GM21390 (cell line): Measurements from ENCODE around the gene KMT5C.

Experiments used
- ATAC-seq: cut with Tn5 transposase; IDR thresholded peaks from one replicate; pipeline ENCODE4 v1.9.1; 2021; ENCODE audit not compliant: unreplicated experiment

KMT5C gene

DNA sequence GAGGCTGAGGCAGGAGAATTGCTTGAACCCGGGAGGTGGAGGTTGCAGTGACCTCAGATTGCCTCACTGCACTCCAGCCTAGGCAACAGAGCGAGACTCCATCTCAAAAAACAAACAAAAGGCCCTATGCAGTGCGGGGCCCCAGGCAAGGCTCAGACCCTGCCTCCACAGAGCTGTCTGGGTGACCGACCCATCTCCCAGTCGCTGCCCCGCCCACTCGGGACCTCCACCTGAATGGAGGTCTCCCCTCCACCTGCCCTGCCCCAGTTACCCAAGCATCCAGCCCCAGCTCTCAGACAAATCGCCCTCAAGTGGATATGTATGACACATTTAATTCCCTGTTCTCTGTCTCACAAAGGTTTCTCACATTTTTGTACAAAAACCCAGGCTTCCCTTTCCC, 25.6 kb downstream of the KMT5C start:
- no peak for ATAC-seq

DNA sequence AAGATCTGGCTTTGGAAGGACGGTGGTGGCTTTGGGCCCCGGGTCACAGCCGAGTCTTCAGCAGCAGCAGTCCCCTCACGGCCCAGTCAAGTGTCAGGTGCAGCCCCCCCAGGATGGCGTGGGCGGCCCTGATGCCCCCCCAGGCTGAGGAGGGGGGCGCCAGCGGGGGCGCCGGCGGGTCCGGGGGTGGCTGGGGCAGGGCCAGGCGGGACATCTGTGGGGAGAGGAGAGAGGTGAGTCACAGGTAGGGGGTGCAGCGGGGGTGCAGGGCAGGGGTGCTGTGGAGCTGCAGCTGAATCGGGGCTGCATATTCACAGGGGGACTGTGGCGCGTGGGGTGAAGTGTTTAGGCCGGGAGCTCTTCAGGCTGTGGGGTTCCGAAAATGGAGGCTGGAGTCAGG, 26.3 kb downstream of the KMT5C start:
- no peak for ATAC-seq

- no peak for ATAC-seq
Observed at GRCh38 chr19:55366790-55367189, 27.1 kb downstream of the KMT5C start.

DNA sequence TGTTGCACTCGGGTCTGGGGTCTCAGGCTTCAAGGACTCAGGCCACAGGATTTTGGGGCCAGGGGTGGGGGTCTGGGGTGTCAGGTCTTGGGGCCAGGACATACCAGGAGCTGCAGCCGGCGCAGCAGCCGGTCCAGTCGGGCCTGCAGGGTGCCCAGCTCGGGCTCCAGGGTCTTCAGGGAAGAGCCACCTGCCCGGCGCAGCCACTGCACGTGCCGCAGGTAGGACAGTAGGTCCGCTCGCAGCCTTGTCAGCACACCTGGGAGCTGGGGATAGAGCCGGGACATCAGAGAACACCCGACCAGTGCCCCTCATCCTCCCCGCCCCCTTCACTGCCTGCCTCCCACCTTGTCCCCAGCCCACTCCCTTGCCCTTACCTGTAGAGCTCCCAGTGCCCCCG, 28.4 kb downstream of the KMT5C start:
- no peak for ATAC-seq

GRCh38 chr19:55368701-55369563, 29.3 kb downstream of the KMT5C start:
- ATAC-seq, result no peak

DNA sequence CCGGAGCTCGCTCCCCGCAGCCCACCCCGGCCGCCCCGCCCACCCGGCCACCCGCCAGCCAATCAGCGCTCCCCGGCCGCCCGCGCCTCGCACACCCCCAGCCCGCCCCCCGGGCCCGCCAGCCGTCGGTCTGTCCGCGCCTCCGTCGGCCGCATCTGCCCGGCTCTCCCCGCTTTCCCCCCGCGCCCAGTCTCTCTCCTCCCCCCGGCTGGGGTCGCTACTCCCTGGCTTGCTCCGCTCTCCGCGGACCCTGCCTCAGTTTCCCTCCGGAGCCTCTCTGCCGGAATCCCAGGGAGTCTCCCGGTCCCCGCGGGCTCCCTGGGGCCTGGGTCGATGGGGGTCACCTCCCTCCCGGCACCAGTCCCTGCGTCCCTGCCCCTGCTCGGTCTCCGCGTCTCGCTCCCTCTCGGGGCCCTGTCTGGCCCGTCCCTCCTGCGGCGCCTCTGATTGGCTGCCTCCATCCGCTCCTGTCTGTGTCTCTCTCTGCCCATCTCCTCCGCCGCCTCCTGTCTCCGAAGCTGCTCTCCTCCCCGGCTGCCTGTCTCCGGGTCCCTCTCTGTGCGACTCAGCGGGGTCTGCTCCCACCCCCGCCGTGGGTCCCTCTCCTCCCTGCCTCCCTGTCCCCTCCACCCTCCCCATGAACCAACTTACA, 30.1 kb downstream of the KMT5C start:
- ATAC-seq, result no peak

DNA sequence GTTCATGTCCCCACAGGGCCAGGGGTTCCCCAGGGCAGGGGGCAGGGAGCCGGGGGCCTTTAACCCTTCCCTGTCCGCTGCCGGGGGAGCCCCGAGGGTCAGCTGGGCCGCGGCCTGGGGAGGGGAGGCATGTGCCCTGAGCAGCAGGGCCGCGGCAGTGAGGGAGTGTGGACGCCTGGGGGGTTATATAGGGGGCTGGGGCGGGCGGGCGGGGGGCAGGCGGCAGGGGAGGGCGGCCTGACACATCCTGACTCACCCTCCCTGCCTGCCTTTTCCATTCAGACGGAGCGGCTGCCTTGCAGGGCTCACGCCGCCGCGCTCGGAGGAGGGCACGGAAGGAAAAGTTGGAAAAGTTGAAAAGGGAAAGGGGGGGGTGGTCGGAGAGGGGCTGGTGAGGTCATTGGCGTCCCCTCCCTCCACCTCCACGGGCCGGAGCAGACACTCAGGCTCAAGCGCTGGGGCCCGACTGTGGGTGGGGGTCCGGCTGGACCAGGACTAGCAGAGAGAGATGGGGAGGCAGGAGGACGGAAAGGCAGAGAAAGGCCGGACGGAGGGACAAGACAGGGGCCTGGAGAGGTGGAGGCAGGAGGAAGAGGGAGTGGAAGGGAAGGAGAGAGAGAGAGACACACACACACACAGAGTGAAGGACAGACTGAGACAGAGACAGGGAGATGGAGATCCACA, 30.8 kb downstream of the KMT5C start, which contains the start of gene IL11:
TSS of gene IL11 (minus strand) at position 159 of the 684 bp plus-strand sequence. CDS start at position 6, 153 bp downstream.
- ATAC-seq, result no peak

- ATAC-seq, result no peak
Observed at GRCh38 chr19:55372316-55373081, 32.8 kb downstream of the KMT5C start.

DNA sequence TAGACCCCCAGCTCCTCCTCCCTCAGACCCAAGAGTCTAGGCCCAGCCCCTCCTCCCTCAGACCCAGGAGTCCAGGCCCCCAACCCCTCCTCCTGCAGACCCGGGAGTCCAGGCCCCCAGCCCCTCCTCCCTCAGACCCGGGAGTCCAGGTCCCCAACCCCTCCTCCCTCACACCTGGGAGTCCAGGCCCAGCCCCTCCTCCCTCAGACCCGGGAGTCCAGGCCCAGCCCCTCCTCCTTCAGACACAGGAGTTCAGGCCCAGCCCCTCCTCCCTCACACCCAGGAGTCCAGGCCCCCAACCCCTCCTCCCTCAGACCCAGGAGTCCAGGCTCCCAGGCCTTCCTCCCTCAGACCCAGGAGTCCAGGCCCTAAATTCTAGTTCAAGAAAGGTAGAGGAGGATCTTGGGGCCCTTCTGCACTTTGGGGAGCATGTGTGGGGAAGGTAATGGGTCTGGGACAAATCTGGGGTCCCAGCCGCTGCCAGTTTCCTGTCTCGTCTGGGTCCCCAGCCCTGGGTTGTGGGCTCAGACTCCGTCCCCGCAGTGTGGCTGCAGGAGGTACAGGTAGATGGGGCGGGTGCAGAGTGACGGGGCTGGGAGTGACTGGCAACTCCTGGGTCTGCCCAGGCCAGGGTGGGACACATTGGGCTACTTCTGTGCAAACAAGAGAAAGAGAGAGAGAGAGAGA, 33.8 kb downstream of the KMT5C start:
- ATAC-seq, result no peak

DNA sequence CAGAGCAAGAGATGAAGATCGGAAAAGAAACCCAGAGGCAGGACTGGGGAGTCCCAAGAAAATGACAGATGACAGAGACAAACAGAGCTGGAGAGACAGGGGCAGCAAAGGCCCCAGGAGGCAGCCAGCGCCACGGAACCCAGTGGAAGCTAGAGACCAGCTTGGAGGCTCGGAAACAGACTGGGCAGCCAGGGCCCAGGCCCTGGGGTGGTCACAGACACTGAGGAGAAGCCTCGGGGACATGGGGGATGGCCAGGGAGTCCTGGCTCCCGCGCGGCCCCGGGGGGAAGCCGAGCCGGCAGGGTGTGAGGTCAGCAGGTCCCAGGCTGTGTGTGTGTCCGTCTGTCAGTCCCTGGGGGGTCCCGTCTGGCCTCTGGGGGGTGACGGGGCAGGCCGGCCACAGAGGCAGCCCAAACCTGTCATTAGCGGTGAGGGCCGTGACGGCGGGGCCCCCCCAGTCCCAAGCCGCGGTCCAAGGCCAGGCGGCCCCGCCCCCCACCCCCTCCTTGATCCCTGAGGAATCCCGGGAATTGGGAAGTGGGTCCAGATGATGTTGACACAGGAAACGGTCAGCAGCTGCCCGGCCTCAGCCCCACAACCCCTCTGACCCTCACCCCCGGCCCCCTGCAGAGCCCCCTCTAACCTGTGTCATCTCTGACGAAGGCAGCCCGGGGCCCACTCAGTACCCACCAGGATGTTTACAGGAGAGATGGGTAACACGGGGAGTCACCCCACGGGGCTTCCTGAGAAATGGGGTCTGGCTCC, 34.5 kb downstream of the KMT5C start:
- ATAC-seq, result no peak

DNA sequence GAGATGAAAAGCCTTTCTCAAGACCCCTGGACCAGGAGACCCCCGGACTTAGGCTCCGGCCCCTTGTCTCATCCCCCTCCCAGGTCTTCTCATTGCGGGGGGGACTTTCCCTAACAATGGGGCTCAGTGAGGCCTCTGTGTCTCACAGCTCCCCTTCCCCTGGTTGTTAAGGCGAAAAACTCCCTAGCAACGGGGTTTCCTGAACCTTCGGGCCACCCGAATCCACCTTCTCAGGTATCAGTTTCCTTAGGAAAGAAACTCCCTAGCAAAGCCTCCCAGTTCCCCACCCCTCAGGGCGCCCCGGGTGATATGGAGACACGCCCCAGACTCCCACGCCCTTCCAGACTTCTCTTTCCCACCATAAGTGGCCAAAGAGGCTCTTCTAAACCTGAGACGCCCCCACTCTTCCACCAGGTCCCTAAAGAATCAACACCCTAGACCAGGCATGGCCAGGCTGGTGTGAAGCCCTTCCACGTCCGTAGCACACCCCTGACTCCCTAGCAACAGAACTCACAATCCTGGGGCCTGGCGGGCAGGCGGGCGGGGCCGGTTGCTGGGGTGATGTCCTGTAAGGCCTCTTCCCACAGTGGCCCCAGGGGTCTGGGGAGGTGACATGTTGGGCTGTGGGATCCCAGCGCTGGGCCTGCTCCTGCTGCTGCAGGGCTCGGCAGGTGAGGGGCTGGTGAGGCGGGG, 36.7 kb downstream of the KMT5C start, which contains the start of gene TMEM190:
TSS of gene TMEM190 (plus strand) at position 586 of the 693 bp plus-strand sequence. CDS start at position 614, 28 bp downstream.
- no peak for ATAC-seq

DNA sequence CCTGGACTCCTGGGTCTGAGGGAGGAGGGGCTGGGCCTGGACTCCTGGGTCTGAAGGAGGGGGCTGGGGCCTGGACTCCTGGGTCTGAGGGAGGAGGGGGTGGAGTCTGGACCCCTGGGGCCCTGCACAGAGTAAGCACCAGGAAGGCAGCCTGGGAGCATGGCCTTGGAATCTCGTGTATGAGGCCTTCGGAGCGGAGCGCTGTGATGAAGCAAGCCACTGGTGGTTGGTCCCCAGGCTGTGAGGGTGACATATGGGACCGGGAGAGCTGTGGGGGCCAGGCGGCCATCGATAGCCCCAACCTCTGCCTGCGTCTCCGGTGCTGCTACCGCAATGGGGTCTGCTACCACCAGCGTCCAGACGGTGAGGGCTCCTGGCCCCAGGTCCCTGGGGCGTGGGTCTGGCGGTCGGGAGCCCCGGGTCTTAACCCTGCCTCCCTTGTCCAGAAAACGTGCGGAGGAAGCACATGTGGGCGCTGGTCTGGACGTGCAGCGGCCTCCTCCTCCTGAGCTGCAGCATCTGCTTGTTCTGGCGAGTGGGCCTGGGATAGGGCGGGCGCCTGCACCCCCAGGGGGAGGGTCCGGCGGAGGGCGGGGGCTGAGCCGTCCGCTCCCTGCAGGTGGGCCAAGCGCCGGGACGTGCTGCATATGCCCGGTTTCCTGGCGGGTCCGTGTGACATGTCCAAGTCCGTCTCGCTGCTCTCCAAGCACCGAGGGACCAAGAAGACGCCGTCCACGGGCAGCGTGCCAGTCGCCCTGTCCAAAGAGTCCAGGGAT, 37.9 kb downstream of the KMT5C start:
- ATAC-seq, result no peak

DNA sequence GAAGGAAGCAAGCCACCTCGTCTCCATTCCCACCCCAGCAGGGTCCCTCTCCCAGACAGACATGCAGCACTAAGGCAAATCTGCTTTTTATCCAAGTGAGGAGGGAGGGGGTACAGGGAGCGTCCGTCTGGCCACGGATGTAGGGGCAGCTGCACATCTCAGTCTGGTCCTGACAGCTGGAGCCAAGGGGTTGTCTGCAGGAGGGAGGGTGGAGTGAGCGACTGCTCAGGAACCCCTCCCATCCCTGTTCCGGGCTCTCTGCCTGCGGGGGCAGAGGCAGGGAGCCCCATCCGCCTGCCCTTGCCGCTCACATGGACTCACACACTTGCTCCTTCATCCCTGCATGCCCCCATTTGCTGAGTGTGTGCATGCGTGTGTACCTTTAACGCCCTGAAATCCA, 39.5 kb downstream of the KMT5C start:
- ATAC-seq, result no peak

GRCh38 chr19:55382013-55382412, 42.3 kb downstream of the KMT5C start:
- no peak for ATAC-seq

GRCh38 chr19:55382522-55383054, 42.9 kb downstream of the KMT5C start:
- no peak for ATAC-seq

DNA sequence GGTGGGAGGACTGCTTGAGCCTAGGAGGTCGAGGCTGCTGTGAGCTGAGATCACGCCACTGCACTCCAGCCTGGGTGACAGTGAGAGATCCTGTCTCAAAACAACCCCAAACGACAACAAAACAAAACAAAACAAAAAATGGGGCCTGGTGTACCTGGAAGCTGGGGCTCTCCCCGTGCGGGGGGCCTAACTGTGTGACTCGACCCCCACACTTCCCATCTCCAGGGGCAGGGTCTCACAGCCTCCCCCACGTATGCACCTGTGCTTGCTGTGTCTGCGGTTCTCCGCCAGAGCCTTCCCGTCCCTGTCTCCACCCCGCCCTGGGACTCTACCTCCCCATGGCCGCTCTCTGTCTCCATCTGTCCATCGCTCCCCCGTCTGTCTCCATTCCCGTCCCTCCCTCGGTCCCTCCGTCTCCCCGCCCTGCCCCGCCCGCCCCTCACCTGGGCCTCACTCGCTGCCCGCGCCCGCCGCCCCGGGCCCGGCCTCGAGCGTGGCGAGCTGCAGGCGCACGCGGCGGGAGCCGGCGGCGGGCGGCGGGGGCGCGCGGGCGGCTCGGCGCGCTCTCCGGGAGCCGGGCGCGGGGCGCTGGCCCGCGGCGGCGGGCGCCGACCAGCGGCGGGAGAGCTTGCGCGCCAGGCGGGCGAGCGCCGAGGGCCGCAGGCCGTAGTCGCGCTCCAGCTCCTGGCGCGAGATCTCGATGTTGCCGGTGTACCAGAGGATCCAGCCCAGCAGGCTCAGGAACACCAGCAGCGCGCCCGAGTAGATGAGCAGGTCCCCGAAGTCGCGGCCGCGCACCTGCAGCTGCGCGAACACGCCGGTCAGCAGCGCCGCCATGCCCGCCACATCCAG, 43.8 kb downstream of the KMT5C start:
- no peak for ATAC-seq
